Measurements from ENCODE around the gene MLYCD.

MLYCD gene

GRCh38 chr16:83898463-83899271 is at the start of gene MLYCD:
MLYCD (plus strand) TSS chr16:83899115; CDS start chr16:83899145, 30 bp downstream.
- DNase-seq = peak; percentile 67

- DNase-seq = no peak
These were observed 49.5 kb upstream of the MLYCD start for GRCh38 chr16:83849421-83849820.

DNA sequence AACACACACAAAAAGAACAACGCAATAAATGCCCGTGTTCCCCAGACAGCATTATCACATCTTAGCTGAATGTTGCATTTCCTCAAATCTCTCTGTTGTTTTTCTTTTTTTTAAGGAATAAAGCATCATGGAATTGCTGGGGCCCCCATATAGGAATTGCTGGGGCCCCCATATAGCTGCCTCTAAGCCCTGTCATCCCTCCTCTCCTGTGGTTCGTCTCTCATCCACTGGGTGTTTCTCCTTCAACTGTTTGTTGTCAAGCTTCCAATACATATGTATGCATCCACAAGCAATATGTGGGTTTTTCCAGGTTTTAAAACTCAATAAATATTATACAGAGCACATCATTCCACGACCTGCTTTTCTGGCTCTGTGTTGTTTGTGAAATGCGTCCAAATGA is 48.0 kb upstream of the MLYCD start:
- no peak for DNase-seq

GRCh38 chr16:83851473-83851872 is 47.4 kb upstream of the MLYCD start:
- no peak for DNase-seq

- no peak for DNase-seq
These were observed 46.1 kb upstream of the MLYCD start for GRCh38 chr16:83852774-83853173.

DNA sequence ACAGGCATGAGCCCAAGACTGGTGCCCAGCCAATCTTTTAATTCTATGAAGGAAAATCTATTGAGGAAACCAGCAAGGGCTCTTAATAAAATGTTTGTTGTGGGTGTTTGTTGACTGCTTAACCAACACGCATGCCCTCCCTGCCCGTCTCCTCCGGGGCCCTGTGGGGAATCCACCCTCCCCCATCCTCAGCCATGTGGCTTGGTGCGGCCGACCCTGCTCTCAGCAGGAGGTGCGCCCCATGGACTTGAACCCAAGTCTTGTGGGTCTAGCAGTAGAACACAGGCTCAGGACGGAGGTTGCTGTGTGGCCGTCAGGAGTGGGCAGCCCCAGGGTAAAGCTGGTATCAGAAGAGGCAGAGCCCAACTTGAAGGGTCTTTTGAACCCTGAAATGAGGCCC is 45.1 kb upstream of the MLYCD start:
- no peak for DNase-seq

- no peak for DNase-seq
These were observed 44.5 kb upstream of the MLYCD start for GRCh38 chr16:83854420-83854819.

DNA sequence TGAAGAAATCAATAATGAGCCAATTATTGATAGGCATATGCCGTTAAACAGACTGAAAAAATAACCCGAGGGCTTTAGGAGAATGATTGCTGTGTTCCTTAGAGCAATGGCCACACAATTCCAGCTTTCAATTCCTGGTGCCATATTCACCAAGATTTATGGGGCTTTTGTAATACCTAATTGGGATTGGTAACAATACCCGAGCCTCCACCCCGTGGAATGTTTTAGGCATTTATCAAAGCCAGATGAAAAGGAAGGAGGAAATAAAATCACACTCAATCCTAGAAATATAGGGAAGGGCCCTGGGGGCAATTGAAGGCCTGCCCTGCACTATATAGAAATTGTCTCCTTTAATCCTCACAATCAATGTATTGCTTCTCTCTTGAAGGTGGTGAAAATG is 42.1 kb upstream of the MLYCD start:
- no peak for DNase-seq

GRCh38 chr16:83859265-83859664 is 39.6 kb upstream of the MLYCD start:
- DNase-seq = no peak

DNA sequence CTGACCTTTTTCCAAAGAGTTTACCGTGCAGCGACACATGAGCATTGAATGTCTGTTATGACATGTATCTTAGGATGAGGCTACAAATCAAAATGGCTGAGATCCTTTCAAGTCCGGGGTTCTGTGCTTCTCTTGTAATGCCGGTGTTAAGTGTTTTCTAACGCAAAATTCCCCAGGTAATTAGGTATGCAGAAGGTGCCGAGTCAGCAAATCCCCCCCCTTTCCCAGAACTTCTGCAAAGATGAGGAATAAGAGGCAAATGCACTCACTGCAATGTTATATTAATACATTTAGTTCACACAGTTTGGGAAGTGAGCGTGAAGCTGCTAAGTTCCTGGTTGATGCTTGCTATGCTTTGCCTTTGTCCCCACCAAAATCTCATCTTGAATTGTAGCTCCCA is 36.3 kb upstream of the MLYCD start:
- DNase-seq = no peak

DNA sequence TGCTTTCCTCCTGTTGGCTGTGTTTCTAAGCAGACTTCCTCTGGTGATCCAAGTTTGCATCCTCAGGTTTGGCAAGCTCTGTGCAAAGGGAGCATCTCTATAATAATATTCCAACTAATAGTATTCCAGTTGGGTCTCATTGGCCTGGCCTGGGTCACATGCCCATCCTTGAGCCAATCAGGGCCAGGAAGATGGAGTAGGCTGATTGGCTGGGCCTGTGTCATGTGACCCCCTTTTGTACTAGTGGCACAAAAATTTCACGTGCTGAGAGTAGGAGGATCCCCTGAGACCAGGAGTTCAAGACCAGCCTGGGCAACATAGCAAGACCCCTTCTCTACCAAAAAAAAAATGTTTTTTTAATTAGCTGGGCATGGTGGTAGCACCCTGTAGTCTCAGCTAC is 35.2 kb upstream of the MLYCD start:
- no peak for DNase-seq

DNA sequence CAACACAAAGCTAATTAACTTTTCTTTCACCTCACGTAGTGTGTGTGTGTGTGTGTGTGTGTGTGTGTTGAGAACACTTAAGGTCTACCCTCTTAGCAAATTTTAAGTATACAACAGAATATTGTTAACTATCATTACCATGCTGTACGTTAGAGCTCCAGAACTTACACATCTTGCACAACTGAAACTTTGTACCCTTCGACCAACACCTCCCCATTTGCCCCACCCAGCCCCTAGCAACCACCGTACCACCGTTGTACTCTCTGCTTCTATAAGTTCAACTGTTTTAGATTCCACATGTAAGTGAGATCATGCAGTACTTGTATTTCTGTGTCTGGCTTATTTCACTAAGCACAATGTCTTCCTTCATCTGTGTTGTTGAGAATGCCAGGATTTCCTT is 28.1 kb upstream of the MLYCD start:
- DNase-seq = no peak

- DNase-seq = peak; percentile 39
These were observed 20.1 kb upstream of the MLYCD start for GRCh38 chr16:83878838-83879237.

- no peak for DNase-seq
These were observed 16.6 kb upstream of the MLYCD start for GRCh38 chr16:83882163-83882885.

GRCh38 chr16:83886199-83886971 is 12.5 kb upstream of the MLYCD start:
- no peak for DNase-seq

- peak; percentile 52 for DNase-seq
These were observed 11.8 kb upstream of the MLYCD start for GRCh38 chr16:83887080-83887479.

GRCh38 chr16:83887564-83887963 is 11.4 kb upstream of the MLYCD start:
- no peak for DNase-seq

DNA sequence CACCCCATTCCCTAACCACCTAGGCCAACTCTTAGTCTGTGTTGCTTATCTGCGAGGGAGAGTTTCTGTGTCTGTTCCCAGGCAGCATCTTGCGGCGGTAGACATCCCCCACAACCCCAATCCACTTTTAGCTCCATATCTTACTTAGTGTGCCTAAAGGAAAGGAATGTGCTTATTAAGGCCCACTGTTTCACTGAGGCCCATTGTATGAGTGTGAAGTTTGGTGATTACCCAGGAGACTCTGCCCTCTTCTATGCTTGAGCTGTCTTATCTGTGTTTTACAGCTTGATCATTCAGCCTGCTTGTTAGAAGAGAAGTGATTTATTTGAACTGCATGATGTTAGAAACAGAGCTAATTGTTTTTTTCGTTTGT is 10.3 kb upstream of the MLYCD start:
- DNase-seq = no peak

- no peak for DNase-seq
These were observed 8.6 kb upstream of the MLYCD start for GRCh38 chr16:83890359-83890758.

DNA sequence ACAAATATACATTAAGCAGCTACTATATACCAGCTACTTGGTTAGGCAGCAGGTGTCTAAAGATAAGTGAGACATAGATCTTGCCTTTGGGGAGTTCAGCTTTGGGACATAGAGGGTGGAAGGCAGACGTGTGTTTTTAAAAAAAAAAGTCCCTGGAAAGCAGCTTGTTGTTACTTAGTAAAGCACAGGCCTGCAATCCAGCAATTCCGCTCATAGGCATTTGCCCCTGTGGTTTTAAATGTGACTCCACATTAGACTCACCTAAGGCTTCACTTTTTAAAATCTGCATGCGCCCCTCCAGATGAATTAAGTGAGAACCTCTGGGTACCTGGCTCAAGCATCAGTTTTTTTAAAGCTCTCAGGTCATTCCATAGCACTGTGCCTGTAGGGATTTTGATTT is 7.2 kb upstream of the MLYCD start:
- DNase-seq = no peak

- DNase-seq = no peak
These were observed 3.7 kb upstream of the MLYCD start for GRCh38 chr16:83895243-83895642.

GRCh38 chr16:83895942-83896341 is 3.0 kb upstream of the MLYCD start:
- no peak for DNase-seq

DNA sequence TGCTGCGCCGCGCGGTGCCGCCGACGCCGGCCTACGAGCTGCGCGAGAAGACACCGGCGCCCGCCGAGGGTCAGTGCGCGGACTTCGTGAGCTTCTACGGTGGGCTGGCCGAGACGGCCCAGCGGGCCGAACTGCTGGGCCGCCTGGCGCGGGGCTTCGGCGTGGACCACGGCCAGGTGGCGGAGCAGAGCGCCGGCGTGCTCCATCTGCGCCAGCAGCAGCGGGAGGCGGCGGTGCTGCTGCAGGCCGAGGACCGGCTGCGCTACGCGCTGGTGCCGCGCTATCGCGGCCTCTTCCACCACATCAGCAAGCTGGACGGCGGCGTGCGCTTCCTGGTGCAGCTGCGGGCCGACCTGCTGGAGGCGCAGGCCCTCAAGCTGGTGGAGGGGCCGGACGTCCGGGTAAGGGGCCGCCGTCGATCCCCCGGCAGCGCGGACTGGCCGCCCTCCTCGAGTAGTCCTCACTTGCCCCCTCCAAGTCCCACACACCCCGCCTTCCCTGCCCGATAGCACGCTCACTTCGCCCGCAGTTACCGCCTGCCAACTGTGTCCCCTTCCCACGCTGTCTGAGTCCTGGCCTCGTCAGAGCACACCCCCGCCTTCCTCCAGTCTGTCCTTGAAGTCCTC is 470 bp downstream of the MLYCD start:
- peak; percentile 33 for DNase-seq
